BLaER1 (cell line): ENCODE results near the gene ACOX3.
A peak's percentile ranks its signal among the peaks of the same experiment; 100 is the strongest.

Source experiments
- H3K27ac ChIP-seq: shearing (Covaris generic); formaldehyde crosslinking; 2 replicates; pipeline ENCODE4 v1.8.1; 2022
- H3K27me3 ChIP-seq: shearing (Covaris generic); formaldehyde crosslinking; 2 replicates; pipeline ENCODE4 v1.8.1; 2022
- H3K36me3 ChIP-seq: shearing (Covaris generic); formaldehyde crosslinking; 2 replicates; pipeline ENCODE4 v1.8.1; 2022
- H3K4me1 ChIP-seq: shearing (Covaris generic); formaldehyde crosslinking; 2 replicates; pipeline ENCODE4 v1.8.1; 2022
- H3K4me2 ChIP-seq: shearing (Covaris generic); formaldehyde crosslinking; 2 replicates; pipeline ENCODE4 v1.8.1; 2022
- H3K4me3 ChIP-seq: shearing (Covaris generic); formaldehyde crosslinking; 2 replicates; pipeline ENCODE4 v1.8.1; 2022
- H3K9ac ChIP-seq: shearing (Covaris generic); formaldehyde crosslinking; 2 replicates; pipeline ENCODE4 v1.8.1; 2022
- H3K9me3 ChIP-seq: shearing (Covaris generic); formaldehyde crosslinking; 2 replicates; pipeline ENCODE4 v1.8.1; 2022
- H4K20me1 ChIP-seq: shearing (Covaris generic); formaldehyde crosslinking; 2 replicates; pipeline ENCODE4 v1.8.1; 2022
- Cebpa-rat ChIP-seq: shearing (Covaris generic); IDR thresholded peaks from 2 replicates; pipeline ENCODE4 v1.8.1; 2022

ACOX3 gene

GRCh38 chr4:8323947-8324555 lies 116.5 kb downstream of the ACOX3 start:
- H4K20me1 ChIP-seq, result no peaks in the 10 kb centered on the region
- H3K27me3 ChIP-seq, result no peaks in the 10 kb centered on the region
- no peak overlapping the region for H3K4me3 ChIP-seq
- no peak overlapping the region for H3K9ac ChIP-seq
- no peak overlapping the region for H3K27ac ChIP-seq
- H3K4me2 ChIP-seq, result no peak overlapping the region
- no peak for TF ChIP-seq Cebpa-rat
- no peaks in the 10 kb centered on the region for H3K36me3 ChIP-seq
- peaks cover 12% of the 10 kb centered on the region for H3K9me3 ChIP-seq
- H3K4me1 ChIP-seq, result peaks cover 25% of the 10 kb centered on the region

- H4K20me1 ChIP-seq, result no peaks in the 10 kb centered on the region
- no peaks in the 10 kb centered on the region for H3K27me3 ChIP-seq
- H3K9ac ChIP-seq, result no peak overlapping the region
- no peak for TF ChIP-seq Cebpa-rat
- H3K9me3 ChIP-seq, result peaks cover 12% of the 10 kb centered on the region
- peaks cover 27% of the 10 kb centered on the region for H3K4me1 ChIP-seq
- H3K27ac ChIP-seq, result no peak overlapping the region
- no peak overlapping the region for H3K4me2 ChIP-seq
- no peak overlapping the region for H3K4me3 ChIP-seq
- no peaks in the 10 kb centered on the region for H3K36me3 ChIP-seq
Measured at GRCh38 chr4:8322794-8323704, 117.5 kb downstream of the ACOX3 start.

- Histone ChIP-seq H3K36me3 (no peaks in the 10 kb centered on the region), H3K4me1 (peaks cover 40% of the 10 kb centered on the region), H3K27me3 (no peaks in the 10 kb centered on the region), H4K20me1 (no peaks in the 10 kb centered on the region), H3K9me3 (peaks cover 8% of the 10 kb centered on the region), H3K9ac (no peak overlapping the region), H3K27ac (no peak overlapping the region), H3K4me2 (no peak overlapping the region), H3K4me3 (no peak overlapping the region)
- TF ChIP-seq Cebpa-rat, result no peak
Measured at GRCh38 chr4:8321771-8322170, 118.8 kb downstream of the ACOX3 start.

GRCh38 chr4:8321220-8321619 lies 119.3 kb downstream of the ACOX3 start:
- no peak overlapping the region for H3K4me3 ChIP-seq
- H3K9me3 ChIP-seq, result peaks cover 2% of the 10 kb centered on the region; the same call in 1 of the 2 replicates
- H4K20me1 ChIP-seq, result no peaks in the 10 kb centered on the region
- TF ChIP-seq Cebpa-rat, result no peak
- peaks cover 45% of the 10 kb centered on the region for H3K4me1 ChIP-seq
- no peak overlapping the region for H3K9ac ChIP-seq
- no peaks in the 10 kb centered on the region for H3K27me3 ChIP-seq
- H3K36me3 ChIP-seq, result no peaks in the 10 kb centered on the region
- no peak overlapping the region for H3K27ac ChIP-seq
- H3K4me2 ChIP-seq, result no peak overlapping the region

GRCh38 chr4:8320386-8320750 lies 120.2 kb downstream of the ACOX3 start:
- Histone ChIP-seq H4K20me1 (no peaks in the 10 kb centered on the region), H3K9ac (no peak overlapping the region), H3K4me3 (no peak overlapping the region), H3K27ac (no peak overlapping the region), H3K4me2 (peak overlapping the region; percentile 88; the same call in 1 of the 2 replicates), H3K27me3 (no peaks in the 10 kb centered on the region), H3K4me1 (peaks cover 54% of the 10 kb centered on the region), H3K36me3 (no peaks in the 10 kb centered on the region), H3K9me3 (no peaks in the 10 kb centered on the region; the same call in 1 of the 2 replicates)
- TF ChIP-seq Cebpa-rat, result no peak

- H3K9ac ChIP-seq, result no peak overlapping the region
- H3K27ac ChIP-seq, result no peak overlapping the region
- peak overlapping the region; percentile 88 for H3K4me2 ChIP-seq
- no peaks in the 10 kb centered on the region; the same call in 1 of the 2 replicates for H3K9me3 ChIP-seq
- no peaks in the 10 kb centered on the region for H4K20me1 ChIP-seq
- peaks cover 59% of the 10 kb centered on the region for H3K4me1 ChIP-seq
- no peak for TF ChIP-seq Cebpa-rat
- H3K36me3 ChIP-seq, result no peaks in the 10 kb centered on the region
- H3K4me3 ChIP-seq, result no peak overlapping the region
- no peaks in the 10 kb centered on the region for H3K27me3 ChIP-seq
Measured at GRCh38 chr4:8319731-8320385, 120.7 kb downstream of the ACOX3 start.

- H4K20me1 ChIP-seq, result no peaks in the 10 kb centered on the region
- TF ChIP-seq Cebpa-rat, result no peak
- H3K27ac ChIP-seq, result no peak overlapping the region
- no peak overlapping the region; the same call in 1 of the 2 replicates for H3K9ac ChIP-seq
- H3K4me2 ChIP-seq, result peak overlapping the region; percentile 88
- H3K4me1 ChIP-seq, result peaks cover 62% of the 10 kb centered on the region
- no peaks in the 10 kb centered on the region; the same call in 1 of the 2 replicates for H3K9me3 ChIP-seq
- H3K36me3 ChIP-seq, result no peaks in the 10 kb centered on the region
- no peak overlapping the region for H3K4me3 ChIP-seq
- no peaks in the 10 kb centered on the region for H3K27me3 ChIP-seq
Measured at GRCh38 chr4:8319061-8319460, 121.5 kb downstream of the ACOX3 start.

- H3K27me3 ChIP-seq, result no peaks in the 10 kb centered on the region
- H3K9ac ChIP-seq, result peak overlapping the region; percentile 0; the same call in 1 of the 2 replicates
- peak overlapping the region; percentile 88 for H3K4me2 ChIP-seq
- no peak for TF ChIP-seq Cebpa-rat
- H3K4me3 ChIP-seq, result no peak overlapping the region
- H3K4me1 ChIP-seq, result peaks cover 62% of the 10 kb centered on the region
- H4K20me1 ChIP-seq, result no peaks in the 10 kb centered on the region
- H3K27ac ChIP-seq, result no peak overlapping the region
- no peaks in the 10 kb centered on the region; the same call in 1 of the 2 replicates for H3K9me3 ChIP-seq
- H3K36me3 ChIP-seq, result no peaks in the 10 kb centered on the region
Measured at GRCh38 chr4:8318509-8318908, 122.0 kb downstream of the ACOX3 start.

- Histone ChIP-seq H3K4me2 (peak overlapping the region; percentile 88), H3K27me3 (no peaks in the 10 kb centered on the region), H3K9me3 (peaks cover 6% of the 10 kb centered on the region), H3K4me1 (peaks cover 62% of the 10 kb centered on the region), H3K9ac (no peak overlapping the region), H3K27ac (no peak overlapping the region), H3K36me3 (no peaks in the 10 kb centered on the region), H3K4me3 (no peak overlapping the region), H4K20me1 (no peaks in the 10 kb centered on the region)
- no peak for TF ChIP-seq Cebpa-rat
Measured at GRCh38 chr4:8317474-8317873, 123.0 kb downstream of the ACOX3 start.
